Stimulated activated CD8-positive, alpha-beta memory T cell treated with anti-CD3 and anti-CD28 coated beads, Interleukin-15, amount 100 ng/mL, for 4 hours (primary cell): ENCODE data around the gene PIP4K2C.

Experiments used
- DNase-seq, 2 donors: peaks; one replicate each; pipeline ENCODE4 v3.0.0-alpha.2; 2020; ENCODE audit warnings: low read depth in 2 of 2

The PIP4K2C gene

GRCh38 chr12:57621497-57622292, 30.7 kb downstream of the PIP4K2C start:
- no peak for DNase-seq

DNA sequence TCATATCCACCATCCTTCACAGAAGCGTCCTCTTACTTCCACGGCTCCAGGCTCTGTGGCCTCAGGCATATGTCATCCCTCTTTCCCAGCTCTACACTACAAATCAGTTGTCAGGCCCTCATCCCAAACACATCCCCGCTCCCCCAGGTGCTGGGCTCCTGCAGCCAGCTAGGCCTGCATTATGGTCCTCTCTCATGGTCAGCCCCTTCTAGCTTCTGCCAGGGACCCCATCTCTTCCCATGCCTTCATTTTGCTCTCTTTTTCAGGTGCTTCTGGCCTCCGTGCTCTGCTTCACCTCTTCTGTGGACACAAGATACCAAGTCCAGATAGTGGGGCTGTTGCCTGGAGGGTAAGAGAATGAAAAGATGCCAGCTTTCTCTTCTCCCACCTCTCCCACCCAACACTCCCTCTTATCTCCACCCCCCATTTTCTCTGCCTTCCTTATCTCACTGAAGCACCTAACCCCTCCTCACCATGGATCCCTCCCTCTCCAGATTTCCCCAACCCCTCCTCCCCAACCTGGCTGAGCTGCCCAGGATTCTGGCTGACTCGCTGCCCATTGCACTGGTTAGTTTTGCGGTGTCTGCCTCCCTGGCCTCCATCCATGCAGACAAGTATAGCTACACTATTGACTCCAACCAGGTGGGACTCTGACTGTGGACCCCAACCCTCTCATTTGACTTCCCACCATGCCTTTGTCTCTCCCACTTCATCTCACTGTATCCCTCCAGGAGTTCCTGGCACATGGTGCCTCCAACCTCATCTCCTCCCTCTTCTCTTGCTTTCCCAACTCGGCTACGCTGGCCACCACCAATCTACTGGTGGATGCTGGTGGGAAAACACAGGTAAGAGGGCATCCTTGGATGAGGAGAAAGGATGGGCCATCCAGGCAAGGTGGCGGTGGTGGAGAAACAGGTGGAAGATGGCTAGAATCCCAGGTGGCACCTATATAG, 31.6 kb downstream of the PIP4K2C start:
- DNase-seq: no peak

DNA sequence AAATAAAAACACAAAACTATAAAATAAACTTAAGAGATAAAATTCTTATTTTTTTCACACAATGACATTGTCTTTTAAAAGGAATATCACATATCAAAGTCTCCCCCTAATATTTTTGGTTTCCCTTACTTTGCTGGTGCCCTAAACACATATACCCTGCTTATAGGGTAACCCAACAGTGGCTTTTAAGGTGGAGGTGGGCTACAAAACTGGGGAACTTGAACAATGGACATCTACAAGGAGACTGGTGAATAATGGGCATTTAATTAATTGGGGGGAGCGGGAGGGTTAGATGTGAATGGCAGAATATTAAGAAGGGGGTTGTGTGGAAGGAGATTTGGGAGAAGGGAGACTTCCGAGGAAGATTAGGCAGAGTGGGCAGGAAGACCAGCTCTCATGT, 32.4 kb downstream of the PIP4K2C start:
- no peak for DNase-seq

DNA sequence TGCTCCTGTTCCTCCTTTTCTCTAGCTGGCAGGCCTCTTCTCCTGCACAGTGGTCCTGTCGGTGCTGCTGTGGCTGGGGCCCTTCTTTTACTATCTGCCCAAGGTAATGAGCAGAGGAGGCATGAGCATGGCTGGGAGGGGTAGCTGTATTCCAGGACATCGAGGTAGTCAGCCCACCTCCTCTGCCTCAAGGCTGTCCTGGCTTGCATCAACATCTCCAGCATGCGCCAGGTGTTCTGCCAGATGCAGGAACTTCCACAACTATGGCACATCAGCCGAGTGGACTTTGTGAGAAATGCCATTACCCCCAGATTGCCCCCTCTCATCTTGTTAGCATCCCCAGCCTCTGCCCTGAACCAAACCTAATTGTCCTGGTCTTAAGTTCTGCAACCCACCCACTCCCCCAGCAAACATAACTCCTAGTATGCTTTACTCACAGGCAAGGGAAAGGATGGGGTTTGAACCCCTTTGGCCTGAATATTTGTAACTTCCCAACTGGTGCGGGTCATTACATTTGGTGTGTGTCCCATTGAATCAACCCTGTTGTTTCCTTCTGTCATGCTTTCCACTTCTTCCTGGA, 32.9 kb downstream of the PIP4K2C start:
- no peak for DNase-seq

GRCh38 chr12:57624441-57625220, 33.6 kb downstream of the PIP4K2C start:
- DNase-seq: no peak

DNA sequence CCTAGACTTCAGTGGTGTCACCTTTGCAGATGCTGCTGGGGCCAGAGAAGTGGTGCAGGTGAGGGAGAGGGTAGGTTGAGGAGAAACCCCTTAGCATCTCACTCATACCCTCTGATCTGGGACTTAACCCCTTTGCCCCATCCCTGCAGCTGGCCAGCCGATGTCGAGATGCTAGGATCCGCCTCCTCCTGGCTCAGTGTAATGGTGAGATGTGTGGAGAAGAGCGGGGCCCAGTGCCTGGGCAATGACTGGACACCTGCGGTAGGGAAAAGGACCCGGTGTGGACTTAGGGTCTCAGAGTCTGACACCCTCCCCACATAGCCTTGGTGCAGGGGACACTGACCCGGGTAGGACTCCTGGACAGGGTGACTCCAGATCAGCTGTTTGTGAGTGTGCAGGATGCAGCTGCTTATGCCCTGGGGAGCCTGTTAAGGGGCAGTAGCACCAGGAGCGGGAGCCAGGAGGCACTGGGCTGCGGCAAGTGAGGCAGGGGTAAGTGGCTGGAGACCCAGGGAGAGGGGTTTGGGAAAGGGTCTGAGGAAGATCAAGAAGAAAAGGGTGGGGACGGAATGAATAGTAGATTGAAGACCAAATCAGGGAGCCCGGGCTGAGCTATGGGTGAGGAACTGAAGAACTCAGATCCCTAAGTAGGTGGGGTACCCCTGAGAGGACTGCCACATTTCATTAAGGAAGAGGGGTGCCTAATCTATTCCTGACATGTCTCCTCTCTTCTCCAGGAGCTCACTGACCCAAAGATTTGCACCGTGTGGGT, 34.5 kb downstream of the PIP4K2C start:
- no peak for DNase-seq

DNA sequence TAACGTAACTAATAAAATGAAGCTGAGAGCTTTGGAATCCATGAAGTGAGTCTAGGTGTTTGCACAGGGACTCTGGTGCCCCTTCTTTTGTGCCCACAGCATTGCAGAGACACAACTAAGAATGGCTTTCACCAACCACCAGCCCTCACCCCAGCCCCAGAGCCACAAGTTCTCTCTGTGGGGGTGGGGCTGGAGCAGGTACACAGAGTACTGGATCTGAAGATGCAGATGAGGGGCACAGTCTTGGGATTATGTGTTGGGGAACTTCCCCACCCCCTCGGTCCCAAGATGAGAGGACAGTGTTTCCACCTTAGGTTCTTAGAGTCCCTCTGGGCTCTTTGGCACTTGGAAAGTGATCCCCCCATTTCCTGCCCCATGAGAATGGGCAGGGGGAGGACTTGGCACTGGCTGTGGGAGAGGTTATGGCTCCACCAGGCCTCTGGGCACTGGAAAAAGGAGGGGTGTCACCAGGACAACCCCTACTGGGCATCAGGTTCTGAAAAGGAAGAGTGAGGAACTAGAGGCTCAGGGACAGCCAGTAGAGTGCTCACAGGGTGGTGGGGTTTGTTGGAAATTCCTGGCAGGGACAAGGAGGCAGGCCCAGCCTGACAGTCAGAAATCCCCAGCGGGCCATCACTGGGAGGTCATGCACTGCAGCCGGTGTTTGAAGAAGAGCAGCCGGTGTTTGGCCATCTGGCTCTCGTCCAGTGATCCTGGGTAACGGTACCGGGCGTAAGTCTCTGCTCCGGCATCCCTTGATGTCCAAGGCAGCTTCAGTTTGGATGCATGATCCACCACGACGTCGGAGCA, 35.3 kb downstream of the PIP4K2C start:
- DNase-seq: no peak

- DNase-seq: no peak
Observed at GRCh38 chr12:57626921-57627445, 36.0 kb downstream of the PIP4K2C start.

DNA sequence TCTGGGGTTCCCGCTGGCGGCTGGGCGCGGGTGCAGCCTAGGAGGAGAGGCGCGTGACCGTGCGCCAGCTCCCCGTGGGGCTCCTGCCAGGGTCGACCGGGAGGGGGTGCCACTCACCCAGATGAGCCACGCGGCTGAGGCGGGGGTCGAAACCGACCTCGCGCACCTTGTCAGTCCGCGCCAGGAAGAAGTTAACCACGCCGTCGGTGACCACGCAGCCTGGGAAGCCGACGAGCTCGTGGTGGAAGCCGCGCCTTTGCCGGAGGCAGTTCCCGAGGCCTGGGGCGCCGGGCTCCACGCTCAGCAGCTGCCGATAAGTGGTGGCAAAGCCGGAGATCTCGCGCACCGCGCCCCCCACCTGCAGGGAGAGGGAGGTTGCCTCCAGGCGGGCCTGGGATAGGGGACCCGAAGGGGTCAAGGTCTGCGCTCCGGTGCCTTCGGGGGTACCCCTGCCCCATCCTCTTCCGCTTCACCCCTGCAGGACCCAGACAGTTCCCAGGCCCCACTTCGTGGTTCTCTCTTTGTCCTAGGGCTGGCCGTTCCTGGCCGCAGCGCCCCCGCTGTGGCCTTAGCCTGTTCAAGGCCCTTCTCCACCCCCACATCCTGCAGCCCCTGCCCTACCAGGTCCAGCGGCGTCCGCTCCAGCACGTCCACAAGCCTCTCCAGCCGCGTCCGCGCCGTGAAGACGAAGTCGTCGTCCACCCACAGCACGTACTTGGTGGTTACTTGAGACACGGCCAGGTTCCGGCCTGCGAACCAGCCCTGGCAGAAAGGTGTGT, 36.7 kb downstream of the PIP4K2C start:
- no peak for DNase-seq

DNA sequence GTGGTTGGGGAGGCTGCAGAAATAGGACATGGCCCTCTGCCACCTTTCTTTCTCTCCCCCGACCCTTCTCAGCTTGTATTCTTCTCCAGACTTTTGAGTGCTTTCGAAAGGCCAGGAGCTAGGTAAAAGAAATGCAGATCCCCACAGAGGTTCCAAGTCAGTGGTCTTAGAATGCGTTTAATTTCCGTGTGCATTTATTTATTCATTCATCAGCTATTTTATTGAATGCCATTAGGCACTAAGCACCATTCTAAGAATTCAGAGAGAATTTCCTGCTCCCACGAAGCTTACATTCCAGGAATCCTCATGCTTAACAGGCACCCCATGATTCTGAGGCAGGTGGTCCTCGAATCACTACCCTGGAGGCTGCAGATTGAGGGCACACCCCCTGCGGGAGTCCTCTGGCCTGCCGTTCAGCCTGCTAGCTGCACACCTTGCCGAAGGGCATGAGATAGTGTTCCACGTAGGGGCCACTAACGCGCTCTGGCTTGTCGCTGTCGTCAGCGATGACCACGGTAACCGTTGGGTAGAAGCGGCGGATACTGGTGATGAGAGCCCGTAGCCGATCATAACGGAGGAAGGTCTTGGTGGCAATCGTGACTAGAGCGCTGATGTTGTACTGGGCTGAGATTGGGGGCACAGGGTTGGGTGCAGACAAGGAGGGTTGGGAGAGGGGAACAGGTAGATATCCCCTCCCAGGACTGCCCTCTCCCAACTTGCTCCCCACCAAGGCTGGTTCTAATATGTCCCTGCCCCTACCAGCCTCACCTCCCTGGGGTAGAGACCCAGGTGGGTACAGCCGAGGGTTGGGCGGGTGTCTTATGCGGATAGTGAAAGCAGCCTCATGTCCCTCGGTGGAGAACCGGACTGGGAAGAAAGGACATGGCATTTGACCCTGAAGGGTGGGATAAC, 37.5 kb downstream of the PIP4K2C start:
- DNase-seq: no peak

- no peak for DNase-seq
Observed at GRCh38 chr12:57629897-57630471, 39.0 kb downstream of the PIP4K2C start.

- DNase-seq: no peak
Observed at GRCh38 chr12:57630891-57631433, 40.0 kb downstream of the PIP4K2C start.

GRCh38 chr12:57631566-57632072, 40.6 kb downstream of the PIP4K2C start:
- no peak for DNase-seq

DNA sequence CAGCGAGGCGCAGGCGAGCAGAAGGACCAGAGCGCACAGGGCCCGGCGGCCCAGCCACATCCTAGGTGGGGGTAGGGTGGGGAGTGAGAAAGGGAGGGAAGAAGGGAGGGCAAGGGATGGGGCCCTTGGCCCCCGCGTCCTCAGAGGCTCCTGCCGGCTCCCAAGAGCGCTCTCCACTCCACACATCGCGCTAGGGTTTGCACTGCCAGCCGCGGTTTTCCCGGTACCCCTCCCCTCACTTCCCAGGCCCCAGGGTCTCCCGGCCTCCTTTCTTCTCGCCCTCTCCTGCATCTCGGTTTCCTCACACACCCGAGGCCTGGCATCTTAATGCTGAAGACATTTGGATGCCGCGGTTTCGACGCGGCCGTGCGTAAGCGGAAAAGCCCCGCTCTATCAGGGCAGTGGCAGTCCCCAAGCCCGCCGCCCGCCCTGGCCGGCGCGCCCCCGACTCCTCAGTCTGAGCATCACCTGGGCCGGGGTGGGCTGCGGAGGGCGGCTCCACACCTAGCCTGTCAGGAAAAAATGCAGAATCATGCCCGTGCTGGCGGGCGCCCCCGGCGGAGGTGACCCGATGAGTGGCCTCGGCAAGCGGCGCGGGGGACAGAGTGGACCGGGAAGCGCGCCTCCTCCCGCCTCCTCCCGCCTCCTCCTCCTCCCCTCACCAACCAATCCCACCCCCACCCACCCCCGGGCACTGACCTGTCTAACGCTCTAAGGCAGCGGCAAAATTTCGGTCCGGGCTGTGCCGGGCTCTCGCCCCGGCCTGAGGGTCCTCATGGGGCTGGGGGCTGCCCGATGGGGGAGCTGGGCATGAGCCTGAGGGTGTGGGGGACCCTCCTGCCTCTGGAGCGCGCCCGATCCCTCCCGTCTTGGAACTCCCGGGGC, 41.3 kb downstream of the PIP4K2C start:
- no peak for DNase-seq

- peak in 1 of 2 donors; percentile 39 for DNase-seq
Observed at GRCh38 chr12:57632958-57633840, 42.2 kb downstream of the PIP4K2C start, which contains the start of gene B4GALNT1. B4GALNT1 (minus strand) TSS chr12:57633201; CDS start chr12:57632132, 1,069 bp downstream.
